ENCODE data around the gene ANTXR1.

The ANTXR1 gene

DNA sequence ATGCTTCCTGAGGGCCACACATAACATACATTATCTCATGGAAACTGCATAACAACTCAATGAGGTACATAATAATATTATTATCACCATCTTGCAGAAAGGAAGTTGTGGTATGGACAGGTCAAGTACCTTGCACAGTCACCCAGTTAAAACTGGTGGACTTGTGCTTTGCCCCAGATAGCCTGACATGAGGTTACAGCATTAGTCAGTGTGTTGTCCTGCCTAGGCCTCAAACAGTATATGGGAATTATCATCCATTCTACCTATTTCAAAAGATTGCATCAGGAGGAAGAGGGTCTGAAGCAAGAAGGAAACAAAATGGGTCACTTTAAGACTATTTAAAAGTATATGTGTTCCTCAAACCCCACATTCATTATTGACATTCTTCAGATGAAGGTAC is 5.4 kb upstream of the ANTXR1 start:
- DNase-seq: no peak

- DNase-seq: no peak
Observed at GRCh38 chr2:69010437-69011194, 2.4 kb upstream of the ANTXR1 start.

GRCh38 chr2:69011611-69012157 is 1.3 kb upstream of the ANTXR1 start:
- no peak for DNase-seq

- peak; percentile 51 for DNase-seq
Observed at GRCh38 chr2:69012310-69013141, 453 bp upstream of the ANTXR1 start.

GRCh38 chr2:69013840-69014821 is 1.2 kb downstream of the ANTXR1 start:
- no peak for DNase-seq

DNA sequence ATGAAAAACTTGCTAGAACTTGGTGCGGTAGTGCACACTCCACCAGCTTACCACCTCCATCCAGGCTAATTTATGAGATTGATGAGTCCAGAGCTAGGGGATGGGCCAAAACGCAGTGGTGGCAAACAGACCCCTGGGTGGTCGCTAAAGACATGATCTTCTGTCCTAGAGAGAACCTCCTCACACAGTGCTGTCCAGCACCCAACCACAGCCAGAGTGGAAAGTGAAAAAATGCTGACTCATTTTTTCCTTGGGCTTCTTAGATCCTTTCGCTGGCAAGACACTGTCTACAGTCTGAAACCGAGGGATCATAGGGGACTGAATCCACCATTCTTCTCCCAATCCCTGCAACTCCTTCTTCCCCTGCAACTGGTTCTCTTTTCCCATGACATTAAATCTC is 4.1 kb downstream of the ANTXR1 start:
- DNase-seq: no peak

DNA sequence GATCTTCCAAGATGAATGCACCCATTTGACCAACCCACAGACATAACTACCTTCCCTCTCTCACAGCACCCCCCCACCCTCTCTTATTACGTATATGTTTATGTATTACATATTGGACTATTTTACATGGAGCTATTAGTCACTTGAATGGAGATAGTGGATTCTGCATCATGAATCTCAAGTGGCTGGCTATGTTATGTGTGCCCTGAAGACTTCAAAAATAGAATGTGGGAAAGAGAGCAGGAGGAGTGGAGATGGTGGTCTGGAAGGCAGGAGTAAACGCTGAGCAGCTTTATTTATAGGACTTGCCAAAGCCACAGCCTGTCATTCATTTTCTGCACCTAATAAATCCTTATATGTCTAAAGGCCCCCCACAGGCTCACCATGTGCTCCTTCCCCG is 4.9 kb downstream of the ANTXR1 start:
- no peak for DNase-seq

DNA sequence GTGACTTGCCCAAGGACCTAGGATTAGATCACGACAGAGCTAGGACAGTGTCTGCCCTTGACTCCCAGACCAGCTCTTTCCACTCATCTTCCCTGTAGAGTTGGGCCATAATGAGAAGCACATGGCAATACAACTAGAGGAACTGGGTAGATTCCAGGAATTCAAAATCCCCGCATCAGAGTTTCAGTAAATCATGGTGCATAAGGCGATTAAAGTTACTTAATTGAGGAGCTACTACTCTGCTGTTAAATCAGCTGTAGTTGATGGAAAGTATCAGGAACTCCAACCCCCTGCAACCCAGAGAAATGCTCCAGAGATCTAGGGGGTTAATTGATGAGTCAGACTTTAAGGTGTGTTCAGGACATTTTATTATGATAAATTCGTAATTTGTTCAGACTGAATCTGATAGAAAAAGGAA is 5.7 kb downstream of the ANTXR1 start:
- DNase-seq: no peak

GRCh38 chr2:69020496-69021426 is 7.8 kb downstream of the ANTXR1 start:
- no peak for DNase-seq

DNA sequence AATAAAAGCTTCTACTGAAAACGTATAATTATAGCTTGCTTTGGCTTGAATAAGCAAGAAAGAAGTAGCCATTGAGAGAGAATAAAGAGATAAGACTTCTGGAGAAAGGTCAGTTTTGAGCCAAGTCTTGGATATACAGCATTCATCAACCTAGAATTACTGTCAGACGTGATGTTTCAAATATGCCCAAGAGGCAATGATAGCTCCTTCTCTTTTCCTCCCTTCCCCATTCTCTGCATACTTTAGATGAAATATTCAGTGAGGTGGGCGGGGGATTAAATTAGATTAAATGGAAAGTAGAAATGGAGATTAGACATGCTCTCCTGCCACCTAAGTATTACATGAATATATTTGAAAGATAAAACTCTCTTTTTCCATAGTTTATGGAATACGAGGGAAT is 8.7 kb downstream of the ANTXR1 start:
- no peak for DNase-seq

DNA sequence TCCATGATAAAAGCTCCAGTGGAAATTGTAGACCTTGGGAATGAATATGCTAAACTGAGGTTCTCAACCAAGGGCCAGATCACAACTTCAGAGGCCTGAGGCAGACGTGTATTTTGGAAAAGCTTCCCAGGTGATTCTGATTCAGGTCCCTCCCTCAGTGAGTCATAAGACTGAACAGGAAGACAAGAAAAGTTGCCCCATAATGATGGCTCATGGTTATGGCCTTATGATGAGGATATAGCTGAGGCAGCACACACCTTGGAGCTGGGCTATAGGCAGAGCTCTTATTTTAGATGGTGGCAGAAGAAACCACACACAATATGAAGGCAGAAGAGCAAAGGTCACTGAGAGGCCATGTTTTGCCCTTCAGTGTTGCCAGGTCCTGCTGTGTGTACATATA is 9.6 kb downstream of the ANTXR1 start:
- DNase-seq: no peak

GRCh38 chr2:69023236-69023635 is 10.3 kb downstream of the ANTXR1 start:
- no peak for DNase-seq

GRCh38 chr2:69026026-69026425 is 13.0 kb downstream of the ANTXR1 start:
- DNase-seq: no peak

DNA sequence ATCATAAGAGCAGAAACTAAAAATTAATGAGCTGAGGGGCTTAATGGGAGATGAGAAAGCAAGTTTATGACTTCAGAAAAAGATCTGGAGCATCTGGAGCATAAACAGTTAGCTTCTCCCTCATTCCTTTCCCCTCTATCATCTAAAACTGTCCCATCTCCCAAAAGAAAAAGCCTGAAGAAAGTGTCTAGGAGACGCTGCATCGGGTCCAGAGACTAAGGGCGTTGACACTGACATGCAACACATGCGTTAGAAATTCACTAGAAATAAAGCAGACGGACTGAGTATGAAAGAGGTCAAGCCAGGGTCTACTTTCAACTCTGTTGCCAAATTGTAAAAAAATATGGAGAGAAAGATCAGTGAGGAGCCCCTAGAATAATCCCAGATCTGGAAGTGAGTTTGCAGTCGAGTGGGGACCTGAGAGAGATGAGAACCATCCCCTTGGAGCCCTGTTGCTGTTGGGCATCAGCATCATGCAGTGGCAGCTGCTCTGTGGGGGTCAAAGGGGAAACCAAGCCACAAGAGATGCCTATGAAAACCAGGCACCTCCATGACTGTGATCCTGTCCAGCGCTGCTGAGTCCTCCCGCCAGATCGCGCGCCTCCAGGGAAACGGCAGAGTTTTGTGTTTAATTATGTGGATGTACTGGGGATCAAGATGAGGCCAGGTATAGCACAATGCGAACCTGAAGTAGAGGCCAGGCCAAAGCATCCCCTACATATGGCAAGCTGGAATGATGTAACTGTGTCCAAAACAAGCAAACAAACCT is 13.9 kb downstream of the ANTXR1 start:
- no peak for DNase-seq

- no peak for DNase-seq
Observed at GRCh38 chr2:69030800-69031428, 17.9 kb downstream of the ANTXR1 start.

- no peak for DNase-seq
Observed at GRCh38 chr2:69031466-69031865, 18.5 kb downstream of the ANTXR1 start.

DNA sequence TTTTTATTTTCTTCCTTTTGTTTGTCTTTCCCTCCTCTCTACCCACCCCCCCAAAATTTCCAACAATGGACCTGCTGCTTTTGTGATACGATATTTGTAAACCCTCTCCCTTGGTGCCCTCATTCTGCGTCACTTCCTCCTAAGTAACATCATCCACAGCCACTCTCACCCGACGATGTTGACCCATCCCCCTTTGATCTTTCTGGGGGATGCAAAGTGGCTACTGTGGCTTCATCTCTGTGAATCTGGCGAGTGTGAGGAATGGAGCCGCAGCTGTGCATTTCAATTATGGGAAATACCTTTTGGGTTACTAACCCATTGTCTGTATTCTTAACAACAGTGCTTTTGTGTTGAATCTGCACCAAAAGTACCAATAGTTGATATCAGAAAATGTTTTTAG is 19.4 kb downstream of the ANTXR1 start:
- DNase-seq: no peak

- no peak for DNase-seq
Observed at GRCh38 chr2:69033461-69034095, 20.6 kb downstream of the ANTXR1 start.

DNA sequence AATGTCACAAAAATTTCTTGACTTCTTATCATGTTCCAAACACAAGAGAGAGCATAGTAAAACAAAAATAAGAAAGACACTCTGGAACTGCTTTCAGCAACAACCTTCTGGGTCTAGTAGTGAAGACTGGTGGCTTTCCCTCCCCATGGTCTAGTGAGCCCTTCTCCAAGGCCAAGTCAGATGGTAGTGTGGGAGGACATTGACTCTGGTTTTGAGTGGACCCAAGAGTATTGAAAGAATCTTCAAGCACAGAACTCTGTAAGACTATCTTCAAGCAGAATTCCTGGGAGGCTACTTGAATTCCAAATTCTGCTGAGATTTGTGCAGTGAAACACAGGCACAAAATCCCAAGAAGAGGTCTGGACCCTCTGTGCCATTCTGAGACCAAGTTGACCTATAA is 21.1 kb downstream of the ANTXR1 start:
- DNase-seq: no peak

GRCh38 chr2:69034845-69035244 is 21.9 kb downstream of the ANTXR1 start:
- no peak for DNase-seq
